HG03060 (cell line): ENCODE measurements around the gene ETFA.
"Not testable (repeated sequence)": the region's sequence is repeated elsewhere in the genome, so short reads cannot be mapped to it uniquely, and the experiment has no call there.

Experiments used
- ATAC-seq: cut with Tn5 transposase; IDR thresholded peaks from one replicate; pipeline ENCODE4 v1.9.1; 2021; ENCODE audit warnings: low read depth, moderate number of reproducible peaks; ENCODE audit not compliant: unreplicated experiment

ETFA gene

GRCh38 chr15:76327191-76328105, 16.2 kb upstream of the ETFA start:
- no peak for ATAC-seq

GRCh38 chr15:76325704-76326103, 14.4 kb upstream of the ETFA start:
- no peak for ATAC-seq

- ATAC-seq: no peak
These were observed 12.8 kb upstream of the ETFA start for GRCh38 chr15:76324066-76324465.

GRCh38 chr15:76321602-76322001, 10.3 kb upstream of the ETFA start:
- no peak for ATAC-seq

- no peak for ATAC-seq
These were observed 9.9 kb upstream of the ETFA start for GRCh38 chr15:76321171-76321570.

- no peak for ATAC-seq
These were observed 8.7 kb upstream of the ETFA start for GRCh38 chr15:76320012-76320411.

- no peak for ATAC-seq
These were observed 2.5 kb upstream of the ETFA start for GRCh38 chr15:76313731-76314130.

- not testable (repeated sequence) for ATAC-seq
These were observed 1.9 kb upstream of the ETFA start for GRCh38 chr15:76313175-76313567.

GRCh38 chr15:76312540-76313174, 1.4 kb upstream of the ETFA start:
- no peak for ATAC-seq

GRCh38 chr15:76310475-76311099, 682 bp downstream of the ETFA start:
- ATAC-seq: no peak

- ATAC-seq: no peak
These were observed 1.5 kb downstream of the ETFA start for GRCh38 chr15:76309601-76310330.

- no peak for ATAC-seq
These were observed 7.4 kb downstream of the ETFA start for GRCh38 chr15:76303909-76304308.

- no peak for ATAC-seq
These were observed 11.5 kb downstream of the ETFA start for GRCh38 chr15:76299786-76300185.

- ATAC-seq: no peak
These were observed 12.3 kb downstream of the ETFA start for GRCh38 chr15:76298986-76299385.

- ATAC-seq: not testable (repeated sequence)
These were observed 13.3 kb downstream of the ETFA start for GRCh38 chr15:76297951-76298350.

GRCh38 chr15:76296849-76297248, 14.4 kb downstream of the ETFA start:
- ATAC-seq: no peak

GRCh38 chr15:76294463-76294862, 16.8 kb downstream of the ETFA start:
- ATAC-seq: not testable (repeated sequence)

- no peak for ATAC-seq
These were observed 17.9 kb downstream of the ETFA start for GRCh38 chr15:76293361-76293760.

- ATAC-seq: no peak
These were observed 21.7 kb downstream of the ETFA start for GRCh38 chr15:76289582-76289981.

GRCh38 chr15:76286271-76286879, 24.9 kb downstream of the ETFA start:
- peak; percentile 39 for ATAC-seq
